HEK293 (cell line): Measurements from ENCODE around the gene PDE9A.

Experiments
- BCL11A ChIP-seq: fragments of 450-650 bp; formaldehyde crosslinking; IDR thresholded peaks from 2 replicates; pipeline ENCODE4 v1.5.1; 2016; ENCODE audit warnings: low read depth, missing biosample characterization, missing genetic modification characterization
- SCRT1 ChIP-seq: fragments of 450-650 bp; formaldehyde crosslinking; IDR thresholded peaks from 2 replicates; pipeline ENCODE4 v1.5.1; 2016; ENCODE audit warnings: missing biosample characterization, missing genetic modification characterization, borderline replicate concordance
- YY1 ChIP-seq: fragments of 450-650 bp; formaldehyde crosslinking; IDR thresholded peaks from 2 replicates; pipeline ENCODE4 v1.5.1; 2018; ENCODE audit warnings: missing biosample characterization, missing genetic modification characterization
- ZNF138 ChIP-seq: fragments of 450-650 bp; formaldehyde crosslinking; IDR thresholded peaks from 2 replicates; pipeline ENCODE4 v1.5.1; 2016; ENCODE audit warnings: missing biosample characterization, missing genetic modification characterization, borderline replicate concordance
- ZNF2 ChIP-seq: fragments of 450-650 bp; formaldehyde crosslinking; IDR thresholded peaks from 2 replicates; pipeline ENCODE4 v1.5.1; 2016; ENCODE audit warnings: missing biosample characterization, missing genetic modification characterization
- ZNF354C ChIP-seq: fragments of 450-650 bp; formaldehyde crosslinking; IDR thresholded peaks from 2 replicates; pipeline ENCODE4 v1.5.1; 2016; ENCODE audit warnings: missing biosample characterization, missing genetic modification characterization, low read depth, borderline replicate concordance
- ZNF433 ChIP-seq: fragments of 450-650 bp; formaldehyde crosslinking; IDR thresholded peaks from 2 replicates; pipeline ENCODE4 v1.5.1; 2016; ENCODE audit warnings: missing biosample characterization, missing genetic modification characterization, low read depth
- ZNF624 ChIP-seq: fragments of 450-650 bp; formaldehyde crosslinking; IDR thresholded peaks from 2 replicates; pipeline ENCODE4 v1.5.1; 2017; ENCODE audit warnings: missing biosample characterization, missing genetic modification characterization
- ZNF843 ChIP-seq: fragments of 450-650 bp; formaldehyde crosslinking; IDR thresholded peaks from 2 replicates; pipeline ENCODE4 v1.5.1; 2016; ENCODE audit warnings: missing biosample characterization, missing genetic modification characterization
- TF ChIP-seq, protein P1 (sequence below): fragments of 450-650 bp; formaldehyde crosslinking; IDR thresholded peaks from 2 replicates; pipeline ENCODE4 v1.5.1; 2016; ENCODE audit warnings: missing biosample characterization, missing genetic modification characterization
- TF ChIP-seq, protein P2 (sequence below): fragments of 450-650 bp; formaldehyde crosslinking; IDR thresholded peaks from 2 replicates; pipeline ENCODE4 v1.5.1; 2016; ENCODE audit warnings: missing biosample characterization, missing genetic modification characterization
- TF ChIP-seq, protein P3 (sequence below): fragments of 450-650 bp; formaldehyde crosslinking; optimal IDR thresholded peaks from 2 replicates; pipeline ENCODE3; 2016; ENCODE audit warnings: missing biosample characterization, mild to moderate bottlenecking, missing genetic modification characterization
- TF ChIP-seq, protein P4 (sequence below): sonication (generic); formaldehyde crosslinking; IDR thresholded peaks from 2 replicates; pipeline ENCODE4 v1.8.1; 2022; ENCODE audit warnings: mild to moderate bottlenecking, moderate library complexity, missing genetic modification reagents

DNA sequence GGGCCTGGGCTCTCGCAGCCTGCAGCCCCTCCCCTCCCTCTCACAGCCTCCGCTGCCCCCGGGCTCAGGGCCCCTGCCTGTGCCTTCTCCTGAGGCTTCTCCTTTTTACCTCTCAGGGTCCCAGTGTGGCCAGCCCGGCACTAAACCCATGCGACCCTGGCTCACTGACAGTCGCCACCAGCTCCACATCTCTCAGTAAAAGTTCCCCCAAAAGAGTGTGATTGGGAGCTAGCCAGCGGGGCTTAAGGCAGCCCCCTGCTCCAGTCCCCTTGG is 26.6 kb downstream of the PDE9A start:
- no peak for TF ChIP-seq ZNF433 (tag by site-specific recombination)
- no peak for TF ChIP-seq YY1 (tag by site-specific recombination)
- no peak for TF ChIP-seq SCRT1 (tag by site-specific recombination)
- TF ChIP-seq, protein P1, sequence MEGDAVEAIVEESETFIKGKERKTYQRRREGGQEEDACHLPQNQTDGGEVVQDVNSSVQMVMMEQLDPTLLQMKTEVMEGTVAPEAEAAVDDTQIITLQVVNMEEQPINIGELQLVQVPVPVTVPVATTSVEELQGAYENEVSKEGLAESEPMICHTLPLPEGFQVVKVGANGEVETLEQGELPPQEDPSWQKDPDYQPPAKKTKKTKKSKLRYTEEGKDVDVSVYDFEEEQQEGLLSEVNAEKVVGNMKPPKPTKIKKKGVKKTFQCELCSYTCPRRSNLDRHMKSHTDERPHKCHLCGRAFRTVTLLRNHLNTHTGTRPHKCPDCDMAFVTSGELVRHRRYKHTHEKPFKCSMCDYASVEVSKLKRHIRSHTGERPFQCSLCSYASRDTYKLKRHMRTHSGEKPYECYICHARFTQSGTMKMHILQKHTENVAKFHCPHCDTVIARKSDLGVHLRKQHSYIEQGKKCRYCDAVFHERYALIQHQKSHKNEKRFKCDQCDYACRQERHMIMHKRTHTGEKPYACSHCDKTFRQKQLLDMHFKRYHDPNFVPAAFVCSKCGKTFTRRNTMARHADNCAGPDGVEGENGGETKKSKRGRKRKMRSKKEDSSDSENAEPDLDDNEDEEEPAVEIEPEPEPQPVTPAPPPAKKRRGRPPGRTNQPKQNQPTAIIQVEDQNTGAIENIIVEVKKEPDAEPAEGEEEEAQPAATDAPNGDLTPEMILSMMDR (tag by site-specific recombination) = no peak
- TF ChIP-seq, protein P2, sequence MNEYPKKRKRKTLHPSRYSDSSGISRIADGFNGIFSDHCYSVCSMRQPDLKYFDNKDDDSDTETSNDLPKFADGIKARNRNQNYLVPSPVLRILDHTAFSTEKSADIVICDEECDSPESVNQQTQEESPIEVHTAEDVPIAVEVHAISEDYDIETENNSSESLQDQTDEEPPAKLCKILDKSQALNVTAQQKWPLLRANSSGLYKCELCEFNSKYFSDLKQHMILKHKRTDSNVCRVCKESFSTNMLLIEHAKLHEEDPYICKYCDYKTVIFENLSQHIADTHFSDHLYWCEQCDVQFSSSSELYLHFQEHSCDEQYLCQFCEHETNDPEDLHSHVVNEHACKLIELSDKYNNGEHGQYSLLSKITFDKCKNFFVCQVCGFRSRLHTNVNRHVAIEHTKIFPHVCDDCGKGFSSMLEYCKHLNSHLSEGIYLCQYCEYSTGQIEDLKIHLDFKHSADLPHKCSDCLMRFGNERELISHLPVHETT (tag by site-specific recombination) = no peak
- no peak for TF ChIP-seq ZNF2 (tag by site-specific recombination)
- TF ChIP-seq, protein P3, sequence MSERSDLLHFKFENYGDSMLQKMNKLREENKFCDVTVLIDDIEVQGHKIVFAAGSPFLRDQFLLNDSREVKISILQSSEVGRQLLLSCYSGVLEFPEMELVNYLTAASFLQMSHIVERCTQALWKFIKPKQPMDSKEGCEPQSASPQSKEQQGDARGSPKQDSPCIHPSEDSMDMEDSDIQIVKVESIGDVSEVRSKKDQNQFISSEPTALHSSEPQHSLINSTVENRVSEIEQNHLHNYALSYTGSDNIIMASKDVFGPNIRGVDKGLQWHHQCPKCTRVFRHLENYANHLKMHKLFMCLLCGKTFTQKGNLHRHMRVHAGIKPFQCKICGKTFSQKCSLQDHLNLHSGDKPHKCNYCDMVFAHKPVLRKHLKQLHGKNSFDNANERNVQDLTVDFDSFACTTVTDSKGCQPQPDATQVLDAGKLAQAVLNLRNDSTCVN (tag by site-specific recombination) = no peak
- no peak for TF ChIP-seq ZNF843 (tag by site-specific recombination)
- no peak for TF ChIP-seq ZNF354C
- TF ChIP-seq BCL11A (tag by site-specific recombination) = no peak
- no peak for TF ChIP-seq ZNF138 (tag by site-specific recombination)
- no peak for TF ChIP-seq ZNF624 (tag by site-specific recombination)
- TF ChIP-seq, protein P4, sequence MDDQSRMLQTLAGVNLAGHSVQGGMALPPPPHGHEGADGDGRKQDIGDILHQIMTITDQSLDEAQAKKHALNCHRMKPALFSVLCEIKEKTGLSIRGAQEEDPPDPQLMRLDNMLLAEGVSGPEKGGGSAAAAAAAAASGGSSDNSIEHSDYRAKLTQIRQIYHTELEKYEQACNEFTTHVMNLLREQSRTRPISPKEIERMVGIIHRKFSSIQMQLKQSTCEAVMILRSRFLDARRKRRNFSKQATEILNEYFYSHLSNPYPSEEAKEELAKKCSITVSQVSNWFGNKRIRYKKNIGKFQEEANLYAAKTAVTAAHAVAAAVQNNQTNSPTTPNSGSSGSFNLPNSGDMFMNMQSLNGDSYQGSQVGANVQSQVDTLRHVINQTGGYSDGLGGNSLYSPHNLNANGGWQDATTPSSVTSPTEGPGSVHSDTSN (CRISPR knock-in tag) = no peak
